ENCODE results near the gene S100PBP.

S100PBP gene

GRCh38 chr1:32871364-32872191 is 54.1 kb downstream of the S100PBP start:
- DNase-seq, result no peak

- DNase-seq, result no peak
Observed at GRCh38 chr1:32872192-32872460, 54.7 kb downstream of the S100PBP start.

- DNase-seq, result no peak
Observed at GRCh38 chr1:32873484-32873883, 56.0 kb downstream of the S100PBP start.

- no peak for DNase-seq
Observed at GRCh38 chr1:32874860-32875752, 57.7 kb downstream of the S100PBP start.

- peak; percentile 21 for DNase-seq
Observed at GRCh38 chr1:32876341-32877210, 59.1 kb downstream of the S100PBP start.

- no peak for DNase-seq
Observed at GRCh38 chr1:32877211-32878110, 60.0 kb downstream of the S100PBP start.

GRCh38 chr1:32878183-32878582 is 60.7 kb downstream of the S100PBP start:
- DNase-seq, result no peak

GRCh38 chr1:32878637-32879041 is 61.2 kb downstream of the S100PBP start:
- DNase-seq, result no peak

- DNase-seq, result no peak
Observed at GRCh38 chr1:32881291-32881690, 63.8 kb downstream of the S100PBP start.

- DNase-seq, result no peak
Observed at GRCh38 chr1:32881871-32882850, 64.7 kb downstream of the S100PBP start.

GRCh38 chr1:32883338-32884031 is 66.0 kb downstream of the S100PBP start:
- no peak for DNase-seq

- no peak for DNase-seq
Observed at GRCh38 chr1:32884032-32884372, 66.5 kb downstream of the S100PBP start.

- DNase-seq, result no peak
Observed at GRCh38 chr1:32884726-32885125, 67.3 kb downstream of the S100PBP start.

- no peak for DNase-seq
Observed at GRCh38 chr1:32885676-32886003, 68.2 kb downstream of the S100PBP start.

- no peak for DNase-seq
Observed at GRCh38 chr1:32886004-32886827, 68.8 kb downstream of the S100PBP start, which contains the start of gene HPCA. TSS of gene HPCA (plus strand) at chr1:32886491. CDS start at chr1:32888899, 2,408 bp downstream.

GRCh38 chr1:32886828-32887414 is 69.5 kb downstream of the S100PBP start:
- no peak for DNase-seq

GRCh38 chr1:32887623-32888022 is 70.2 kb downstream of the S100PBP start:
- DNase-seq, result no peak

GRCh38 chr1:32888134-32888533 is 70.7 kb downstream of the S100PBP start:
- DNase-seq, result no peak
